ENCODE results near the gene DLGAP5.

Gene DLGAP5

GRCh38 chr14:55233591-55233990 is 42.2 kb upstream of the DLGAP5 start:
- no peak for TF ChIP-seq CREB1 (IDR thresholded peaks at IDR 0.05; ENCODE audit: low read depth)
- TF ChIP-seq, protein P1, sequence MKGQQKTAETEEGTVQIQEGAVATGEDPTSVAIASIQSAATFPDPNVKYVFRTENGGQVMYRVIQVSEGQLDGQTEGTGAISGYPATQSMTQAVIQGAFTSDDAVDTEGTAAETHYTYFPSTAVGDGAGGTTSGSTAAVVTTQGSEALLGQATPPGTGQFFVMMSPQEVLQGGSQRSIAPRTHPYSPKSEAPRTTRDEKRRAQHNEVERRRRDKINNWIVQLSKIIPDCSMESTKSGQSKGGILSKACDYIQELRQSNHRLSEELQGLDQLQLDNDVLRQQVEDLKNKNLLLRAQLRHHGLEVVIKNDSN (IDR thresholded peaks at IDR 0.05): no peak

DNA sequence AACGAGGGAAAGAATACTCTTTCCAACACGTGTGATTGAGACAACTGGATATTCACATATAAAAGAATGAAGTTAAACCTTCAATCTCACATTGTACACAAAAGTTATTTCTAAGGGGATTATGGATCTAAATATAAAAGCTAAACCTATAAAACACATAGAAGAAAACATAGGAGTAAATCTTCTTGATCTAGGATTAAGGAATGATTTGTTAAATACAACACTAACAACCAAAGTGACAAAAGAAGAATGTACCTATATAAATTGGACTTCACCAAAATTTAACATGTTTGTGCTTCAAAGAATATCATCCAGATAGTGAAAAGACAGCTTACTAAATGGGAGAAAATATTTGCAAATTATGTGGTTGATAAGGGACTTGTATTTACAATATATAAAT is 36.9 kb upstream of the DLGAP5 start:
- TF ChIP-seq RAD21 (IDR thresholded peaks at IDR 0.05; ENCODE audit: low read depth) (no peak), MAX (IDR thresholded peaks at IDR 0.05) (no peak), TAF1 (IDR thresholded peaks at IDR 0.05; ENCODE audit: low read depth) (no peak), YY1 (IDR thresholded peaks at IDR 0.05; ENCODE audit: low read depth) (no peak), FOXM1 (IDR thresholded peaks at IDR 0.05; ENCODE audit: borderline replicate concordance, low read depth) (no peak), TCF12 (IDR thresholded peaks at IDR 0.05; ENCODE audit: low read depth) (no peak), ZBTB7A (IDR thresholded peaks at IDR 0.05; ENCODE audit: low read depth) (no peak), CEBPB (IDR thresholded peaks at IDR 0.05) (no peak), TEAD4 (IDR thresholded peaks at IDR 0.05) (no peak), CREB1 (IDR thresholded peaks at IDR 0.05; ENCODE audit: low read depth) (no peak), NFIC (IDR thresholded peaks at IDR 0.05) (no peak), REST (IDR thresholded peaks at IDR 0.05; ENCODE audit: low read depth) (no peak), EGR1 (IDR thresholded peaks at IDR 0.05) (no peak), EP300 (IDR thresholded peaks at IDR 0.05; ENCODE audit: borderline replicate concordance) (no peak)
- TF ChIP-seq, protein P1 (IDR thresholded peaks at IDR 0.05): no peak

DNA sequence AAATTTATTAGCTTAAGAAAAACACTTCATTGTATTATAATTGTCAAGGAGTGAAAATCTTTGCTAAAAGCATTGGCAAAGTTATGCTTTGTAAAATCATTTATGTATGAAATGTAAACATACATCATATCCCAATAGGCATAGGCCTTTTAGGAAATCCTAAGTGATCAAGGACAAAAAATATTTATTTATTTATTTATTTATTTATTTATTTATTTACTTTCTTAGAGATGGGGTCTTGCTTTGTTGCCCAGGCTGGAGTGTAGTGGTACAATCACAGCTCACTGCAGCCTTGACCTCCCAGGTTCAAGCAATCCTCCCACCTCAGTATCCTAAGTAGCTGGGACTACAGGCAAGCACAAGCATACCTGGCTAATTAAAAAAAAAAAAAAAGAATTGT is 32.0 kb upstream of the DLGAP5 start:
- TF ChIP-seq RAD21 (IDR thresholded peaks at IDR 0.05; ENCODE audit: low read depth) (no peak), ZBTB7A (IDR thresholded peaks at IDR 0.05; ENCODE audit: low read depth) (no peak), NFIC (IDR thresholded peaks at IDR 0.05) (no peak), EGR1 (IDR thresholded peaks at IDR 0.05) (no peak), CEBPB (IDR thresholded peaks at IDR 0.05) (no peak)

DNA sequence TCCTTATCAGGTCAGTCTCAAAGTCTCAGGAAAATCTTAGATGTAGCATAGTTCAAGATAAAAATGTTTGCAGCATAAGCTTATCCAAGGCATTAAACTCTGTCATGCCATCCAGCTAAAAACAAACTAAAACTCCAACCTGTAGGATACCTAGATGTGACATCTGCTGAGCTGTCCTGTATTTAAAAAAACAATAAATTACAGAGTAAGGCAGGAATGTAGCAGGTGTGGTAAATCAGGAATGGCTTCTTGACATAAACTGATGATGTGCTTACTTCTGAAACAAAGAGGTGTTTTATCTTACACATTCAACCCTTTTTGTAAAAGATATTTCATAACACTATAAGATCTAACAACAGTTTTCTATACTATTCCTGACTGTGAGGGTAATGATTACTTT is 30.6 kb upstream of the DLGAP5 start:
- no peak for TF ChIP-seq ZBTB7A (IDR thresholded peaks at IDR 0.05; ENCODE audit: low read depth)
- TF ChIP-seq, protein P1 (IDR thresholded peaks at IDR 0.05): no peak

GRCh38 chr14:55221186-55221585 is 29.8 kb upstream of the DLGAP5 start:
- TF ChIP-seq TEAD4 (IDR thresholded peaks at IDR 0.05) (no peak), MAX (IDR thresholded peaks at IDR 0.05) (no peak), REST (IDR thresholded peaks at IDR 0.05; ENCODE audit: low read depth) (no peak), NFIC (IDR thresholded peaks at IDR 0.05) (no peak), ZBTB7A (IDR thresholded peaks at IDR 0.05; ENCODE audit: low read depth) (no peak), EP300 (IDR thresholded peaks at IDR 0.05; ENCODE audit: borderline replicate concordance) (no peak), FOXM1 (IDR thresholded peaks at IDR 0.05; ENCODE audit: borderline replicate concordance, low read depth) (no peak), YY1 (IDR thresholded peaks at IDR 0.05; ENCODE audit: low read depth) (no peak), CREB1 (IDR thresholded peaks at IDR 0.05; ENCODE audit: low read depth) (no peak), TAF1 (IDR thresholded peaks at IDR 0.05; ENCODE audit: low read depth) (no peak), TCF12 (IDR thresholded peaks at IDR 0.05; ENCODE audit: low read depth) (no peak), CEBPB (IDR thresholded peaks at IDR 0.05) (no peak), RAD21 (IDR thresholded peaks at IDR 0.05; ENCODE audit: low read depth) (no peak), EGR1 (IDR thresholded peaks at IDR 0.05) (no peak)
- TF ChIP-seq, protein P1 (IDR thresholded peaks at IDR 0.05): no peak

DNA sequence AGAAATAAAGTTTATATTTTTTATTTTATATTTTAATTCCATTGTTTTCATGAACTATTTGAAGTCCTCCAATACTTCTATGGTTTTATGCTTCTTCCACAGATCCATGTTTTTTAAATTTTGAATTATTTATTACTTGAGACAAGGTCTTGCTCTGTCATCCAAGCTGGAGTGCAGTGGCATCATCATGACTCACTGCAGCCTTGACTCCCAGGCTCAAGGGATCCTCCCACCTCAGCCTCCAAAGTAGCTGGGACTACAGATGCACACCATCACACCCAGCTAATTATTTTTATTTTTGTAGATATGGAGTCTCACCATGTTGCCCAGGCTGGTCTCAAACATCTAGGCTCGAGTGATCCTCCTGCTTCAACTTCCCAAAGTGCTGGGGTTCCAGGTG is 28.8 kb upstream of the DLGAP5 start:
- TF ChIP-seq YY1 (IDR thresholded peaks at IDR 0.05; ENCODE audit: low read depth) (no peak), RAD21 (IDR thresholded peaks at IDR 0.05; ENCODE audit: low read depth) (no peak), EGR1 (IDR thresholded peaks at IDR 0.05) (no peak), TCF12 (IDR thresholded peaks at IDR 0.05; ENCODE audit: low read depth) (no peak), TEAD4 (IDR thresholded peaks at IDR 0.05) (no peak), FOXM1 (IDR thresholded peaks at IDR 0.05; ENCODE audit: borderline replicate concordance, low read depth) (no peak), EP300 (IDR thresholded peaks at IDR 0.05; ENCODE audit: borderline replicate concordance) (no peak), NFIC (IDR thresholded peaks at IDR 0.05) (no peak), ZBTB7A (IDR thresholded peaks at IDR 0.05; ENCODE audit: low read depth) (no peak), REST (IDR thresholded peaks at IDR 0.05; ENCODE audit: low read depth) (no peak), CREB1 (IDR thresholded peaks at IDR 0.05; ENCODE audit: low read depth) (no peak), TAF1 (IDR thresholded peaks at IDR 0.05; ENCODE audit: low read depth) (no peak), MAX (IDR thresholded peaks at IDR 0.05) (no peak), CEBPB (IDR thresholded peaks at IDR 0.05) (no peak)
- TF ChIP-seq, protein P1 (IDR thresholded peaks at IDR 0.05): no peak
